HFF-Myc (cell line): ENCODE results near the gene PARP9.

ENCODE experiments used
- DNase-seq: peaks from one replicate; pipeline ENCODE4 v3.0.0-alpha.2; 2011; ENCODE audit warnings: low read depth; ENCODE audit errors: extremely low read depth
- H3K4me3 ChIP-seq: replicated peaks from 2 replicates; pipeline ENCODE4 v1.5.1; 2011; ENCODE audit warnings: low read depth, mild to moderate bottlenecking, control low read depth, low read length
- CTCF ChIP-seq: IDR thresholded peaks from 2 replicates; pipeline ENCODE4 v1.5.1; 2012; ENCODE audit warnings: mild to moderate bottlenecking, low read depth, low read length, control low read depth; ENCODE audit errors: missing control alignments

The PARP9 gene

GRCh38 chr3:122560680-122561079, 3.4 kb downstream of the PARP9 start:
- peak; percentile 53 for DNase-seq
- peak; percentile 54 for TF ChIP-seq CTCF
- no peak overlapping the region for H3K4me3 ChIP-seq

- no peak overlapping the region for H3K4me3 ChIP-seq
- no peak for TF ChIP-seq CTCF
These were observed 4.2 kb downstream of the PARP9 start for GRCh38 chr3:122559906-122560305.

GRCh38 chr3:122558605-122559004, 5.5 kb downstream of the PARP9 start:
- no peak for TF ChIP-seq CTCF
- H3K4me3 ChIP-seq, result no peak overlapping the region
- DNase-seq, result no peak

More at GRCh38 chr3:122559906-122560305, 4.2 kb downstream of the PARP9 start:
- DNase-seq, result no peak

- H3K4me3 ChIP-seq, result no peak overlapping the region
- no peak for DNase-seq
- TF ChIP-seq CTCF, result no peak
These were observed 6.7 kb downstream of the PARP9 start for GRCh38 chr3:122557356-122557755.

- DNase-seq, result no peak
- no peak overlapping the region for H3K4me3 ChIP-seq
- no peak for TF ChIP-seq CTCF
These were observed 8.6 kb downstream of the PARP9 start for GRCh38 chr3:122555275-122556071.

GRCh38 chr3:122553171-122553570, 10.9 kb downstream of the PARP9 start:
- no peak overlapping the region for H3K4me3 ChIP-seq
- DNase-seq, result no peak
- no peak for TF ChIP-seq CTCF

GRCh38 chr3:122548619-122549018, 15.5 kb downstream of the PARP9 start:
- no peak for DNase-seq
- TF ChIP-seq CTCF, result no peak
- no peak overlapping the region for H3K4me3 ChIP-seq
